Measurements from ENCODE around the gene TMEM150C. TPM values are rescaled to one million over a fixed set of nuclear protein-coding genes. Genes with fewer than 3 reads are reported as not detected.

Gene TMEM150C
- total RNA-seq, 1 experiment from 2014 or later = 1.8 TPM

GRCh38 chr4:82436130-82436529 is 125.7 kb downstream of the TMEM150C start:
- Histone ChIP-seq H3K27ac (ENCODE audit: low read length) (no peak overlapping the region), H3K4me1 (ENCODE audit: control insufficient read depth, insufficient read depth, low read length) (peaks cover 10% of the 10 kb centered on the region), H3K36me3 (ENCODE audit: control insufficient read depth, insufficient read depth, low read length) (no peaks in the 10 kb centered on the region; the same call in 1 of the 2 replicates), H3K27me3 (ENCODE audit: control insufficient read depth, insufficient read depth, low read length) (no peaks in the 10 kb centered on the region), H3K9me3 (ENCODE audit: control insufficient read depth, insufficient read depth, low read depth, low read length) (no peaks in the 10 kb centered on the region), H3K4me3 (ENCODE audit: low read depth in 2 of 2, low read length in 2 of 2) (no peak overlapping the region)
- no peak for TF ChIP-seq TCF7L2 (IDR thresholded peaks at IDR 0.05; ENCODE audit: low read depth, low read length)
- TF ChIP-seq CTCF (IDR thresholded peaks at IDR 0.05) = no peak
- no peak for TF ChIP-seq POLR2AphosphoS5 (IDR thresholded peaks at IDR 0.05; ENCODE audit: low read depth, low read length)
- TF ChIP-seq SIN3A (IDR thresholded peaks at IDR 0.05; ENCODE audit: borderline replicate concordance, insufficient read depth, low read depth, low read length) = no peak
- no peak for TF ChIP-seq REST (IDR thresholded peaks at IDR 0.05; ENCODE audit: insufficient read depth in 1 of 2, low read depth in 2 of 2, low read length in 1 of 2)
- in situ Hi-C loops (cut with HindIII; ENCODE audit: low pct_unique_long_range_greater_than_20kb, low sequenced_read_pairs) = no loop called here
- DNase-seq (ENCODE audit: low read depth, low spot score) (no peak), ATAC-seq (no peak)
- ChIA-PET CTCF (no interaction called here), POLR2A (no interaction called here)
- intact Hi-C loops (cut with micrococcal nuclease; ENCODE audit: unreplicated experiment) = no loop called here
- no TSS peak for BruUV-seq (replicated peaks)

DNA sequence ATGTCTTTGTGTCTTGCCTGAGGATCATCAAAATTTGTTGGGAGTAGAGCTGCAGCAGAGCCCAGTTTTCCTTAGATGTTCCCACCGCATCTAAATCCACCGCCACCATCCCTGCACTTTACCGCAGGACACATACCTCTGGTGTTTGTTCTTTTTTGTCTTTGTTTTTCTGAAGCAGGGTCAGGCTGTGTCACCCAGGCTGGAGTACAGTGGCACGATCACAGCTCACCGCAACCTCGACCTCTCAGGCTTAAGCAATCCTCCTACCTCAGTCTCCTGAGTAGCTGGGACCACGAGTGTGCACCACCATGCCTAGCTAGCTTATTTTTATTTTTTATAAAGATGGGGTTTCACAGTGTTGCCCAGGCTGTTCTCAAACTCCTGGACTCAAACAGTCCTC is 126.8 kb downstream of the TMEM150C start:
- DNase-seq (ENCODE audit: low read depth, low spot score) (no peak), ATAC-seq (no peak)
- intact Hi-C loops (cut with micrococcal nuclease; ENCODE audit: unreplicated experiment) (no loop called here), in situ Hi-C loops (cut with HindIII; ENCODE audit: low pct_unique_long_range_greater_than_20kb, low sequenced_read_pairs) (no loop called here)
- peaks cover 10% of the 10 kb centered on the region for H3K4me1 ChIP-seq (ENCODE audit: control insufficient read depth, insufficient read depth, low read length)
- H3K27ac ChIP-seq (ENCODE audit: low read length) = no peak overlapping the region
- POLR2A ChIA-PET = no interaction called here
- H3K4me3 ChIP-seq (ENCODE audit: low read depth in 2 of 2, low read length in 2 of 2) = no peak overlapping the region
- BruUV-seq (replicated peaks) = no TSS peak
- H3K9me3 ChIP-seq (ENCODE audit: control insufficient read depth, insufficient read depth, low read depth, low read length) = no peaks in the 10 kb centered on the region
- H3K27me3 ChIP-seq (ENCODE audit: control insufficient read depth, insufficient read depth, low read length) = no peaks in the 10 kb centered on the region
- no peak for TF ChIP-seq POLR2AphosphoS5 (IDR thresholded peaks at IDR 0.05; ENCODE audit: low read depth, low read length)
- no peak for TF ChIP-seq SIN3A (IDR thresholded peaks at IDR 0.05; ENCODE audit: borderline replicate concordance, insufficient read depth, low read depth, low read length)
- TF ChIP-seq CTCF (IDR thresholded peaks at IDR 0.05) = no peak
- TF ChIP-seq TCF7L2 (IDR thresholded peaks at IDR 0.05; ENCODE audit: low read depth, low read length) = no peak
- no peak for TF ChIP-seq REST (IDR thresholded peaks at IDR 0.05; ENCODE audit: insufficient read depth in 1 of 2, low read depth in 2 of 2, low read length in 1 of 2)
- H3K36me3 ChIP-seq (ENCODE audit: control insufficient read depth, insufficient read depth, low read length) = no peaks in the 10 kb centered on the region; the same call in none of the 2 replicates
- CTCF ChIA-PET = no interaction called here
